Heart left ventricle (tissue), 16 donors: ENCODE measurements around the gene LEFTY1. TPM values are rescaled to one million over a fixed set of nuclear protein-coding genes. Genes with fewer than 3 reads are reported as not detected.

ENCODE experiments used
- ATAC-seq, 4 donors: fragments of 200-7000 bp; cut with Tn5 transposase; one replicate each; pipeline ENCODE4 v1.9.1; 2020 to 2022; ENCODE audit warnings: moderate library complexity in 4 of 4, mild to moderate bottlenecking in 3 of 4, moderate number of reproducible peaks in 1 of 4
- DNase-seq, 5 donors: peaks; one replicate each; pipeline ENCODE4 v3.0.0-alpha.2; 2020
- H3K27ac ChIP-seq, 12 donors: fragments of 200-600 bp; sonication (generic) in 4 of 12; one replicate each; pipeline versions ENCODE4 v1.5.0 to v1.8.0; 2016 to 2022; ENCODE audit warnings: mild to moderate bottlenecking in 2 of 12
- H3K27me3 ChIP-seq, 9 donors: fragments of 200-600 bp; sonication (generic) in 2 of 9; one replicate each; pipeline versions ENCODE4 v1.5.1 to v1.8.0; 2016 to 2022; ENCODE audit warnings: mild to moderate bottlenecking in 3 of 9
- H3K36me3 ChIP-seq, 9 donors: fragments of 200-600 bp; sonication (generic) in 2 of 9; one replicate each; pipeline versions ENCODE4 v1.5.0 to v1.8.0; 2018 to 2022; ENCODE audit warnings: mild to moderate bottlenecking in 2 of 9
- H3K4me1 ChIP-seq, 12 donors: fragments of 200-600 bp; sonication (generic) in 4 of 12; one replicate each; pipeline versions ENCODE4 v1.5.0 to v1.8.0; 2016 to 2022; ENCODE audit warnings: mild to moderate bottlenecking in 3 of 12
- H3K4me3 ChIP-seq, 12 donors: fragments of 200-600 bp; sonication (generic) in 4 of 12; one replicate each; pipeline versions ENCODE4 v1.5.0 to v1.8.0; 2017 to 2022; ENCODE audit warnings: mild to moderate bottlenecking in 9 of 12, moderate library complexity in 4 of 12
- H3K9me3 ChIP-seq, 12 donors: fragments of 200-600 bp; sonication (generic) in 4 of 12; one replicate each; pipeline versions ENCODE4 v1.5.0 to v1.8.0; 2016 to 2022; ENCODE audit warnings: mild to moderate bottlenecking in 1 of 12
- POLR2A ChIP-seq, 2 donors: fragments of 450-650 bp; IDR thresholded peaks; one replicate each; pipeline ENCODE4 v1.6.1; 2017; ENCODE audit warnings: antibody characterized with exemption in 2 of 2, mild to moderate bottlenecking in 2 of 2, moderate library complexity in 2 of 2
- WGBS, 4 donors: extraction: QIAGEN DNeasy Blood & Tissue Kit in 2 of 4; methylation state at CpG; one replicate each; pipeline versions ENCODE4 v1.1.5 to v1.1.7; 2013 to 2018; 5-methylcytosine and 5-hydroxymethylcytosine counted together
- intact Hi-C, 10 donors: fragments of 100-400 bp; cut with DNase I; formaldehyde crosslinking; loops; one replicate each; pipeline versions ENCODE4 v1.11.1 to v1.14.2; 2022
- polyA plus RNA-seq, 2 donors: library from polyadenylated mRNA; stranded (reverse); fragments of 200-250 nt; gene quantifications; one replicate each; pipeline ENCODE4 v1.2.3, GENCODE V29; 2013
- total RNA-seq, 9 donors: library from RNA; depleted of rRNA in 2 of 9; stranded (reverse); fragments of >200 nt in 2 of 9; fragmentation: NEBNext Ultra II Directional in 3 of 9; extraction: Animal tissue kit (Norgen Biotek cat#: 25700) in 3 of 9; gene quantifications; one replicate each; pipeline versions ENCODE4 v1.1.0 to v1.2.4, GENCODE V29; 2016 to 2023
- TF ChIP-seq, protein P1 (sequence below), 12 donors: fragments of 200-600 bp; sonication (generic) in 4 of 12; IDR thresholded peaks; one replicate each; pipeline versions ENCODE4 v1.5.0 to v1.8.0; 2018 to 2022; ENCODE audit warnings: antibody characterized with exemption in 12 of 12, mild to moderate bottlenecking in 5 of 12
- donor health status: ischemic (EF 13 %, LVEDD 7.1; RV severe dilation, severe dysfunction).
- donor health status: healthy with polysubstance abuse.
- donor health status: DM: no; HTN: yes; CAD: no.
- donor health status: DM: no; HTN: no; CAD: no.
- donor health status: ischemic (EF 25% LVEDD 6.9; RV normal size, moderate dysfunction).
- donor health status: ischemic (EF 25% LVEDD 5.7; RV mildly dilated, moderate dysfunction).
- donor health status: healthy.
- donor health status: DM: yes; HTN: yes; CAD: no.
- donor health status: ischemic (EF 35%, LVEDD 5.7; RV mildly dilated, moderate dysfunction).
- donor health status: nonischemic (EF 11% LVEDD 7.7; RV severe dilation, severe dysfunction).
- donor health status: DM: yes; HTN: yes; CAD: no.
- donor health status: PGD.
- donor health status: ischemic (EF 29% LVEDD 5.4; RV normal size, mild dysfunction).
- donor health status: nonischemic (EF 23%, LVEDD 6.1; RV moderate dilation, normal function).

LEFTY1 gene
- total and polyA plus RNA-seq, 11 donors: 0.19 to 0.77 (median 0.35) TPM; not detected in 6

- peak overlapping the region in 1 of 12 donors; percentile 63 for H3K27ac ChIP-seq
- 68 to 83% (median 75%) methylated on average over 10 of the region's 10 CpGs for WGBS, 4 donors
- intact Hi-C loops: loop anchor here in 1 of 10 donors (10.0 kb wide), 1 partner anchor 59 kb away; no protein-coding TSS in a partner anchor
- no peaks in the 10 kb centered on the region for H3K9me3 ChIP-seq
- no peaks in the 10 kb centered on the region for H3K27me3 ChIP-seq
- no peak overlapping the region for H3K4me3 ChIP-seq
- peaks cover 0 to 96% (median 90%) of the 10 kb centered on the region in 9 donors for H3K36me3 ChIP-seq
- DNase-seq: no peak
- H3K4me1 ChIP-seq: peaks cover 0 to 16% (median 0%) of the 10 kb centered on the region in 12 donors
- no peak for ATAC-seq
- TF ChIP-seq POLR2A (IDR thresholded peaks at IDR 0.05): no peak
- TF ChIP-seq, protein P1, sequence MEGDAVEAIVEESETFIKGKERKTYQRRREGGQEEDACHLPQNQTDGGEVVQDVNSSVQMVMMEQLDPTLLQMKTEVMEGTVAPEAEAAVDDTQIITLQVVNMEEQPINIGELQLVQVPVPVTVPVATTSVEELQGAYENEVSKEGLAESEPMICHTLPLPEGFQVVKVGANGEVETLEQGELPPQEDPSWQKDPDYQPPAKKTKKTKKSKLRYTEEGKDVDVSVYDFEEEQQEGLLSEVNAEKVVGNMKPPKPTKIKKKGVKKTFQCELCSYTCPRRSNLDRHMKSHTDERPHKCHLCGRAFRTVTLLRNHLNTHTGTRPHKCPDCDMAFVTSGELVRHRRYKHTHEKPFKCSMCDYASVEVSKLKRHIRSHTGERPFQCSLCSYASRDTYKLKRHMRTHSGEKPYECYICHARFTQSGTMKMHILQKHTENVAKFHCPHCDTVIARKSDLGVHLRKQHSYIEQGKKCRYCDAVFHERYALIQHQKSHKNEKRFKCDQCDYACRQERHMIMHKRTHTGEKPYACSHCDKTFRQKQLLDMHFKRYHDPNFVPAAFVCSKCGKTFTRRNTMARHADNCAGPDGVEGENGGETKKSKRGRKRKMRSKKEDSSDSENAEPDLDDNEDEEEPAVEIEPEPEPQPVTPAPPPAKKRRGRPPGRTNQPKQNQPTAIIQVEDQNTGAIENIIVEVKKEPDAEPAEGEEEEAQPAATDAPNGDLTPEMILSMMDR (IDR thresholded peaks at IDR 0.05): no peak
These were observed 33.2 kb downstream of the LEFTY1 start for GRCh38 chr1:225855503-225856300.

GRCh38 chr1:225853441-225853840 is 35.5 kb downstream of the LEFTY1 start:
- WGBS, 4 donors: 88 to 98% (median 91%) methylated on average over 12 of the region's 12 CpGs
- ATAC-seq: no peak

DNA sequence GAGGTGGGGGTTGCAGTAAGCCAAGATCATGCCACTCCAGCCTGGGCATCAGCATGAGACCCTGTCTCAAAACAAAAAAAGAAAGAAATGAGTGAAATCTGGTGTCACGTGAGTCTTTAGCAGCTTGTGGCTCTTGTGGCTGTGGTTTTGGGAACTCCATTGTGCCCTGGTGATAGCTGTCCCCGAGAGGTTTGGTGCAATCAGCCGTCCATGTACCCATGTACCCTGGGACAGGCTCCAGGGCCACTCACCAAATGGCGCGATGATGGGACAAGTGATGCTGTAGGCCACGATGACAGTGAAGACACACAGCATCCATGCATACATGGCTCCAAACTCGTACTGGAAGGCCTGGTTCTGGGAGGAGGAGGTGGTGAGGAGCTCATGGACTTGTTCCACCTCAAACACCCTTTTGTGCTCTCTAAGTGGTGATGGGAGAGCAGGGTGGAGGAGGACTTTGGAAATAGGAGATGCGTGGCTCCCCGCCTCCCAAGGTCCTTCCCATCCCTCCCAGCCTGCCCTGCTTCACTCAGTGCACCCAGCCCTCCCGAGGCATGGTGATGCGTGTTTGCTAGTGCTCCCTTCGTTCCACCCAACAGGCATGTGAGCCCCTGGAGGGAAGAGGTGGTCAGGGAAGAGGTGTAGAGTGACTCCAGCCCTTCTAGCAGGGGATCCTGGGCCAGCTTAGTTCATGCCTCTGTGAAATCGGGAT is 36.4 kb downstream of the LEFTY1 start:
- no peak for DNase-seq
- intact Hi-C loops: loop anchor here in 1 of 10 donors (10.0 kb wide), 1 partner anchor 62 kb away; no protein-coding TSS in a partner anchor
- TF ChIP-seq, protein P1 (IDR thresholded peaks at IDR 0.05): no peak
- TF ChIP-seq POLR2A (IDR thresholded peaks at IDR 0.05): no peak
- H3K27ac ChIP-seq: no peak overlapping the region
- peaks cover 0 to 40% (median 12%) of the 10 kb centered on the region in 12 donors for H3K4me1 ChIP-seq
- H3K36me3 ChIP-seq: peaks cover 0 to 88% (median 73%) of the 10 kb centered on the region in 9 donors
- H3K4me3 ChIP-seq: no peak overlapping the region
- H3K9me3 ChIP-seq: no peaks in the 10 kb centered on the region
- no peak for ATAC-seq
- no peaks in the 10 kb centered on the region for H3K27me3 ChIP-seq
- 88 to 95% (median 92%) methylated on average over 13 of the region's 13 CpGs for WGBS, 4 donors

More at GRCh38 chr1:225853441-225853840, 35.5 kb downstream of the LEFTY1 start:
- intact Hi-C loops: loop anchor here in 1 of 10 donors (10.0 kb wide), 1 partner anchor 61 kb away; no protein-coding TSS in a partner anchor
- no peaks in the 10 kb centered on the region for H3K27me3 ChIP-seq
- TF ChIP-seq, protein P1 (IDR thresholded peaks at IDR 0.05): no peak
- H3K4me3 ChIP-seq: no peak overlapping the region
- H3K9me3 ChIP-seq: no peaks in the 10 kb centered on the region
- peaks cover 0 to 89% (median 77%) of the 10 kb centered on the region in 9 donors for H3K36me3 ChIP-seq
- H3K27ac ChIP-seq: no peak overlapping the region
- no peak for DNase-seq
- H3K4me1 ChIP-seq: peaks cover 0 to 31% (median 8%) of the 10 kb centered on the region in 12 donors

GRCh38 chr1:225851805-225852204 is 37.1 kb downstream of the LEFTY1 start:
- Histone ChIP-seq H3K27ac (no peak overlapping the region), H3K27me3 (no peaks in the 10 kb centered on the region), H3K4me3 (no peak overlapping the region), H3K4me1 (peaks cover 0 to 41% (median 13%) of the 10 kb centered on the region in 12 donors), H3K36me3 (peaks cover 0 to 89% (median 73%) of the 10 kb centered on the region in 9 donors), H3K9me3 (no peaks in the 10 kb centered on the region)
- DNase-seq (no peak), ATAC-seq (no peak)
- TF ChIP-seq POLR2A (IDR thresholded peaks at IDR 0.05): no peak
- TF ChIP-seq, protein P1 (IDR thresholded peaks at IDR 0.05): no peak
- intact Hi-C loops: loop anchor here in 1 of 10 donors (10.0 kb wide), 1 partner anchor 63 kb away; no protein-coding TSS in a partner anchor
- 64 to 66% (median 65%) methylated on average over 4 of the region's 4 CpGs for WGBS, 4 donors
